ENCODE results near the gene CBLL1.

- TF ChIP-seq, protein P1, sequence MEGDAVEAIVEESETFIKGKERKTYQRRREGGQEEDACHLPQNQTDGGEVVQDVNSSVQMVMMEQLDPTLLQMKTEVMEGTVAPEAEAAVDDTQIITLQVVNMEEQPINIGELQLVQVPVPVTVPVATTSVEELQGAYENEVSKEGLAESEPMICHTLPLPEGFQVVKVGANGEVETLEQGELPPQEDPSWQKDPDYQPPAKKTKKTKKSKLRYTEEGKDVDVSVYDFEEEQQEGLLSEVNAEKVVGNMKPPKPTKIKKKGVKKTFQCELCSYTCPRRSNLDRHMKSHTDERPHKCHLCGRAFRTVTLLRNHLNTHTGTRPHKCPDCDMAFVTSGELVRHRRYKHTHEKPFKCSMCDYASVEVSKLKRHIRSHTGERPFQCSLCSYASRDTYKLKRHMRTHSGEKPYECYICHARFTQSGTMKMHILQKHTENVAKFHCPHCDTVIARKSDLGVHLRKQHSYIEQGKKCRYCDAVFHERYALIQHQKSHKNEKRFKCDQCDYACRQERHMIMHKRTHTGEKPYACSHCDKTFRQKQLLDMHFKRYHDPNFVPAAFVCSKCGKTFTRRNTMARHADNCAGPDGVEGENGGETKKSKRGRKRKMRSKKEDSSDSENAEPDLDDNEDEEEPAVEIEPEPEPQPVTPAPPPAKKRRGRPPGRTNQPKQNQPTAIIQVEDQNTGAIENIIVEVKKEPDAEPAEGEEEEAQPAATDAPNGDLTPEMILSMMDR (IDR thresholded peaks at IDR 0.05) = no peak
- TF ChIP-seq POLR2A (IDR thresholded peaks at IDR 0.05) = no peak
Observed at GRCh38 chr7:107768263-107768662, 24.3 kb downstream of the CBLL1 start.

All from Peyer's patch (tissue), 4 donors.